ENCODE results near the gene GAL3ST2.
"Not testable (repeated sequence)": the region's sequence is repeated elsewhere in the genome, so short reads cannot be mapped to it uniquely, and the experiment has no call there.

Gene GAL3ST2

DNA sequence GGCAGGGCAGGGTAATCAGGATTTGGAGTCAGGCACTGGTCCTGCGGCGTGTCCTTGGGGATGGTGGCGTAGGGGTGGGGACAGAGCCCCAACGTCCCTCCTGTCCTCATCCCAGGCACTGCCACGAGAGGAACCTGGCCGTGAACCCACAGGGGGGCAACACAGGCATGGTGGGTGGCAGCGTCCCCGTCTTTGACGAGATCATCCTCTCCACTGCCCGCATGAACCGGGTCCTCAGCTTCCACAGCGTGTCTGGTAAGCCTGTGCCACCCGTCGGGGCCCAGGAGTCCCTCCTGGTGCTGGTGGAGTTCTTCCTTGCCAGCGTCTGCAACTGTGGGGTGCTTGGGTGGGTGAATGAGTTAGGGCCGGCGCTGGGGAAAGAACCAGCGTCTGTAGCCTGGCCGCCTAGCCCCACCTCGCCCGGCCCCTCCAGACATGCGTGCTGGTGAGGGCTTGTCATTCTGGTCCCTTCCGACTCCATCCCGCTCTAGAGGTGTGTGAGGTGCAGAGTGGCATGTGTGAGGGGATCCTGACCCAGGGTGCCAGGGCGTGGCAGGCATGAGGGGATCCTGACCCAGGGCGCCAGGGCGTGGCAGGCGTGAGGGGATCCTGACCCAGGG lies 34.2 kb upstream of the GAL3ST2 start:
- H3K36me3 Mint-ChIP-seq: peaks cover 13% of the 10 kb centered on the region
- H3K9me3 Mint-ChIP-seq (ENCODE audit: low read depth): no peaks in the 10 kb centered on the region
- peaks cover 34% of the 10 kb centered on the region for H3K4me1 Mint-ChIP-seq (ENCODE audit: low read depth)
- H3K27me3 Mint-ChIP-seq: no peaks in the 10 kb centered on the region
- no peak overlapping the region for H3K4me3 Mint-ChIP-seq
- no peak overlapping the region for H3K27ac Mint-ChIP-seq

DNA sequence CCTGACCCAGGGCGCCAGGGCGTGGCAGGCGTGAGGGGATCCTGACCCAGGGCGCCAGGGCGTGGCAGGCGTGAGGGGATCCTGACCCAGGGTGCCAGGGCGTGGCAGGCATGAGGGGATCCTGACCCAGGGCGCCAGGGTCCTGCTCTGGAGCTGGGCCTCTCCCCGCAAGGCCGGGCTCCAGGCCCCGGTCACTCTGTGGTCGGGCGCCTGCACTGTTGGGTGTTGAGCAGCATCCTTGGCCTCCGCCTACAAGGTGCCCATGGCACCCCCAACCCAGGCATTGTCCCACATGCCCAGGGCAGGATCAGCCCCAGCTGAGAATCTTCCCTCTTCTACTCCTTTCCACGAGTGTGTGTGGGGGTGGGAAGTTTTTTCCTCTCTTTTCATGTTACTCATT lies 33.6 kb upstream of the GAL3ST2 start:
- H3K27ac Mint-ChIP-seq; H3K9me3 Mint-ChIP-seq (ENCODE audit: low read depth); H3K27me3 Mint-ChIP-seq; H3K4me3 Mint-ChIP-seq: not testable (repeated sequence)
- Mint-ChIP-seq H3K36me3 (peaks cover 10% of the 10 kb centered on the region), H3K4me1 (ENCODE audit: low read depth) (peaks cover 30% of the 10 kb centered on the region)

DNA sequence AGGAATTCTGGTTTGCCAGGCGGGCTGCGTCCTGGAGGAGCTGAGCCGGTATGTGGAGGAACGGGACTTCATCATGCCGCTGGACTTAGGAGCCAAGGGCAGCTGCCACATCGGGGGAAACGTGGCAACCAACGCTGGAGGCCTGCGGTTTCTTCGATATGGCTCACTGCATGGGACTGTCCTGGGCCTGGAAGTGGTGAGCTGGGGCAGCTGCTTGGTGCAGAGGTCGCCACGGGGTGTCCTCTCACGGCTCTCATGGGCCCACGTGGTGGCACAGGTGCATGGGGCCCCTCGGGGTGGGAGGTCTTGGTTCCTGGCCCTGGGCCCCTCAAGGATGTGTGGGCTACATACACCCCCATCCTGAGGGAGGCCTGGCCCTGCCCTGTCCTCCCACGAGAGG lies 33.0 kb upstream of the GAL3ST2 start:
- H3K9me3 Mint-ChIP-seq (ENCODE audit: low read depth): no peaks in the 10 kb centered on the region
- H3K4me3 Mint-ChIP-seq: no peak overlapping the region
- H3K36me3 Mint-ChIP-seq: peaks cover 10% of the 10 kb centered on the region
- no peak overlapping the region for H3K27ac Mint-ChIP-seq
- peaks cover 28% of the 10 kb centered on the region for H3K4me1 Mint-ChIP-seq (ENCODE audit: low read depth)
- no peaks in the 10 kb centered on the region for H3K27me3 Mint-ChIP-seq

DNA sequence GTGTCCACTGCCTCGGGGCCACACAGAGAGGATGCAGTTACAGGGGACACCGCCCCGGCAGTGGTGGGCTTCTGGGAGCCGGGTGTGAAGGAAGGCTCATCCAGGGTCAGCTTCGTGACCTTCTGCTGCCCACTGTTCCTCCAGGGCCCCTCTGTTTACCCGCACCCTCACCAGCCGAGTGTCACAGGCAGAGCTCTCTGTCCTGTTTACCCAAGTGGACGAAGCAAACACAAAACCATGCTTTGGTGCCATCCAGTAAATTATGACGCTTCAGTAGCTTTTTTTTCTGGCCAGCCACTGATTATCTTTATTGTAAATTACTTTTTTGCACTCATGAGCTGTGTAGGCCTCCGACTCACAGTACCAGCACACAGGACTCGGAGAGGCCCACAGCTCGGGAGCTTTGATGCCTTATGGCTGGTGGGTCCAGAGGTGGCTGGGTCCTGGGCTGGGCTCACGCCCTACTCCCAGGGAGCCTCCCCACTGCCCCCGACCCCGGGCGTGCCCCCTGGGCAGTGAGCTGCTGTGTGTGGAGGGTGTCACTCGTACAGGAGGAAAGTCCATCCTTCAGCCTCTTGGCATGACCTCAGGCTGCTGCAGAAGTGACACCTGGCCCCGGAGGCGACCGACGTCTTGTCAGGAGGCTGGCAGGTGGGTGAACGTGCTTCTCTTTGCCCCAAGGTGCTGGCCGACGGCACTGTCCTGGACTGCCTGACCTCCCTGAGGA lies 32.4 kb upstream of the GAL3ST2 start:
- Mint-ChIP-seq H3K27me3 (no peaks in the 10 kb centered on the region), H3K36me3 (peaks cover 10% of the 10 kb centered on the region), H3K9me3 (ENCODE audit: low read depth) (no peaks in the 10 kb centered on the region), H3K4me3 (no peak overlapping the region), H3K27ac (no peak overlapping the region), H3K4me1 (ENCODE audit: low read depth) (peaks cover 24% of the 10 kb centered on the region)

GRCh38 chr2:241745276-241745675 lies 31.3 kb upstream of the GAL3ST2 start:
- Mint-ChIP-seq H3K4me1 (ENCODE audit: low read depth) (peaks cover 14% of the 10 kb centered on the region), H3K9me3 (ENCODE audit: low read depth) (no peaks in the 10 kb centered on the region), H3K27me3 (no peaks in the 10 kb centered on the region), H3K27ac (no peak overlapping the region), H3K4me3 (no peak overlapping the region), H3K36me3 (peaks cover 13% of the 10 kb centered on the region)

- no peak overlapping the region for H3K4me3 Mint-ChIP-seq
- no peaks in the 10 kb centered on the region for H3K27me3 Mint-ChIP-seq
- no peaks in the 10 kb centered on the region for H3K9me3 Mint-ChIP-seq (ENCODE audit: low read depth)
- peaks cover 8% of the 10 kb centered on the region for H3K4me1 Mint-ChIP-seq (ENCODE audit: low read depth)
- H3K36me3 Mint-ChIP-seq: peaks cover 13% of the 10 kb centered on the region
- no peak overlapping the region for H3K27ac Mint-ChIP-seq
Measured at GRCh38 chr2:241746084-241746483, 30.5 kb upstream of the GAL3ST2 start.

GRCh38 chr2:241748468-241749256 lies 28.0 kb upstream of the GAL3ST2 start:
- Mint-ChIP-seq H3K27ac (no peak overlapping the region), H3K9me3 (ENCODE audit: low read depth) (no peaks in the 10 kb centered on the region), H3K27me3 (no peaks in the 10 kb centered on the region), H3K36me3 (peaks cover 13% of the 10 kb centered on the region), H3K4me1 (ENCODE audit: low read depth) (peaks cover 5% of the 10 kb centered on the region), H3K4me3 (no peak overlapping the region)

GRCh38 chr2:241750076-241750840 lies 26.4 kb upstream of the GAL3ST2 start:
- peaks cover 5% of the 10 kb centered on the region for H3K4me1 Mint-ChIP-seq (ENCODE audit: low read depth)
- no peak overlapping the region for H3K27ac Mint-ChIP-seq
- H3K27me3 Mint-ChIP-seq: no peaks in the 10 kb centered on the region
- H3K9me3 Mint-ChIP-seq (ENCODE audit: low read depth): no peaks in the 10 kb centered on the region
- H3K36me3 Mint-ChIP-seq: peaks cover 13% of the 10 kb centered on the region
- no peak overlapping the region for H3K4me3 Mint-ChIP-seq

DNA sequence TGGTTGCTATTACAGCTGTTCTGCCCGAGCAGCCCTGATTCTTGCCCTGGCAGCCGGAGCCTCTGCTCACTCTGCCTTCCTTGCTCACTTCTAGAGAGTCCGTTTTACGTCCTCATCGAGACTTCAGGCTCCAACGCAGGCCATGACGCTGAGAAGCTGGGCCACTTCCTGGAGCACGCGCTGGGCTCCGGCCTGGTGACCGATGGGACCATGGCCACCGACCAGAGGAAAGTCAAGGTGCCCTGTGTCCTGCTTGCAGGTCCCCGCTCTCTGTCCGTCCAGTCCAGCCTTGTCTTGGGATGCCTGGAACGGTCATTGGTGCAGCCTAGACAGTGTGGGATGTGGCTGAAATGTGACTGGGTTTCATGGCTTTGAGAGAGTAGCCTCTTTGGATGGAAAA lies 25.5 kb upstream of the GAL3ST2 start:
- Mint-ChIP-seq H3K27me3 (no peaks in the 10 kb centered on the region), H3K4me3 (no peak overlapping the region), H3K4me1 (ENCODE audit: low read depth) (peaks cover 3% of the 10 kb centered on the region), H3K27ac (no peak overlapping the region), H3K36me3 (peaks cover 6% of the 10 kb centered on the region), H3K9me3 (ENCODE audit: low read depth) (no peaks in the 10 kb centered on the region)

DNA sequence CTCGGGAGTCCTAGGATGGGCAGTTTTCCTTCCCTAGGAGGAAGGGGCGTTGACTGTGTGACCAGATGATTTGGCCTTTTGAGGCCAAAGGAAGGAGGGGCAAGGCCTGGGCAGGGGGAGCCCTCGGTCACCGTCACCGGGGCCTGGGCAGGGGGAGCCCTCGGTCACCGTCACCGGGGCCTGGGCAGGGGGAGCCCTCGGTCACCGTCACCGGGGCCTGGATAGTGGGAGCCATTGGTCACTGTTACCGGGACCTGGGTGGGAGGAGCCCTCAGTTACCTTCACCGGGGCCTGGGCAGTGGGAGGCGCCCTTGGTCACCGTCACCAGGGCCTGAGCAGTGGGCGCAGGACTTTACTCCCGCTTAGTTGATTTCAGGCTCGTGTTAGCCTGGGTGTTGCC lies 24.8 kb upstream of the GAL3ST2 start:
- no peaks in the 10 kb centered on the region for H3K27me3 Mint-ChIP-seq
- H3K36me3 Mint-ChIP-seq: peaks cover 6% of the 10 kb centered on the region
- H3K4me3 Mint-ChIP-seq: no peak overlapping the region
- H3K27ac Mint-ChIP-seq: no peak overlapping the region
- no peaks in the 10 kb centered on the region for H3K9me3 Mint-ChIP-seq (ENCODE audit: low read depth)
- peaks cover 3% of the 10 kb centered on the region for H3K4me1 Mint-ChIP-seq (ENCODE audit: low read depth)

DNA sequence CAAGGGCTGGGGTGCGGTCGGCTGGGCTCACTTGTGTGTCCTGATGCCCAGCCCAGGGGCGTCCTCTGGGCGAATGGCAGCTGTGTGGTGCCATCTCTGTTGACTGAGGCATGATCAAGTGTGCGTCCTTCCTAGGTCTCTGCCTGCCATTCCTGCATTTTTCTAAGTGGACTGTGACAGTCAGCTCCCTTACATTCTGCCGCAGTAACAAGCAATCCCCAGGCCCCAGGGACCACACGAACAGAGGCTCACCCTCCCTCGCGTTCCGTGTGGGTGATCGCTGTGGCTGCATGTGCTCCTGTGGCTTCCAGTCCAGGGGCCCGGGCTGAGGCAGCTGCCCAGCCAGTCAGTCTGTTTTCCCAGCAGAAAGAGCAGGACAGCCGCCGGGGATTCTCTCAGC lies 24.4 kb upstream of the GAL3ST2 start:
- peaks cover 3% of the 10 kb centered on the region for H3K36me3 Mint-ChIP-seq
- H3K27ac Mint-ChIP-seq: no peak overlapping the region
- H3K27me3 Mint-ChIP-seq: no peaks in the 10 kb centered on the region
- H3K9me3 Mint-ChIP-seq (ENCODE audit: low read depth): no peaks in the 10 kb centered on the region
- H3K4me3 Mint-ChIP-seq: no peak overlapping the region
- peaks cover under 1% of the 10 kb centered on the region for H3K4me1 Mint-ChIP-seq (ENCODE audit: low read depth)

GRCh38 chr2:241752689-241753276 lies 23.8 kb upstream of the GAL3ST2 start:
- no peaks in the 10 kb centered on the region for H3K9me3 Mint-ChIP-seq (ENCODE audit: low read depth)
- peaks cover 3% of the 10 kb centered on the region for H3K36me3 Mint-ChIP-seq
- H3K27me3 Mint-ChIP-seq: no peaks in the 10 kb centered on the region
- no peaks in the 10 kb centered on the region for H3K4me1 Mint-ChIP-seq (ENCODE audit: low read depth)
- no peak overlapping the region for H3K27ac Mint-ChIP-seq
- H3K4me3 Mint-ChIP-seq: no peak overlapping the region

DNA sequence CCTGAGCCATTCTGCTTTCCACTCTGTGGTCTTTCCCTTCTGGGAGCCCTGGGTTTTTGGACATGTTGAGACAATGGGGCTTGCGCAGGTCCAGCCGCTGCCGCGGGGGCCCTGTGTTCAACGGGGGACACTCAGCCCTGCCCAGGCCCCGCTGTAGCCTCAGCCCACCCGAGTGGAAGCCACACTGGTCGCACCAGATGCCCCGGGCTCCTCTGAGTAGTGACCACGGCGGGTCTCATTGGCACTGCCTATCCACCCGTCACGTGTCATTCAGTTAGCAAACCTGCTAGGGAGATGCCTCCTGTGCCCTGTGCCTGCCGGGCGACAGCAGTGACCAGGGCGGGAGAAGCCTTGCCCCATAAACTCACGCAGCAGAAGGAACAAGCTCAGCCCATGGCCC lies 23.1 kb upstream of the GAL3ST2 start:
- no peaks in the 10 kb centered on the region for H3K27me3 Mint-ChIP-seq
- H3K4me3 Mint-ChIP-seq: no peak overlapping the region
- peaks cover 3% of the 10 kb centered on the region for H3K36me3 Mint-ChIP-seq
- H3K4me1 Mint-ChIP-seq (ENCODE audit: low read depth): no peaks in the 10 kb centered on the region
- H3K27ac Mint-ChIP-seq: no peak overlapping the region
- H3K9me3 Mint-ChIP-seq (ENCODE audit: low read depth): no peaks in the 10 kb centered on the region

DNA sequence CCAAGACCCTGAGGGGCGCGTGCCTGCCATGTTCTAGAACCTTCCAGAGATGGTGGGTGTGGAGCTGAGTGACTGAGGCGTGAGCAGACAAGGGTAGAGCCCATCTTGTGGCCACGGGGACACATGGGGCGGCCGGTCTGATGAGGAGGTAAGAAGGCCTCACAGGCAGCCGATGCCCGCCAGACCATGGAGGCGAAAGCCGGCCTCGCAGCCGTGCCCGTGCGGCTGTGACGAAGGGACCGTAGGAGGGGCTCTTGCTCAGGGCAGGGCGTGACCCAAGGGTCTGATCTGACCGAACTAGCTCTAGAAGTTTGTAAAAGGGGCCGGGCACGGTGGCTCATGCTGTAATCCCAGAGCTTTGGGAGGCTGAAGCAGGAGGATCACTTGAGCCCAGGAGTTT lies 22.6 kb upstream of the GAL3ST2 start:
- H3K27me3 Mint-ChIP-seq: no peaks in the 10 kb centered on the region
- no peaks in the 10 kb centered on the region for H3K9me3 Mint-ChIP-seq (ENCODE audit: low read depth)
- no peak overlapping the region for H3K4me3 Mint-ChIP-seq
- no peaks in the 10 kb centered on the region for H3K4me1 Mint-ChIP-seq (ENCODE audit: low read depth)
- no peak overlapping the region for H3K27ac Mint-ChIP-seq
- peaks cover 3% of the 10 kb centered on the region for H3K36me3 Mint-ChIP-seq

Data from activated naive CD8-positive, alpha-beta T cell (primary cell).